Breast epithelium (tissue), 3 donors: Measurements from ENCODE around the gene ITGA2B.
A peak's percentile ranks its signal among the peaks of the same experiment; 100 is the strongest.

Source experiments
- POLR2A ChIP-seq: fragments of 450-650 bp; IDR thresholded peaks from one replicate; pipeline ENCODE4 v1.6.1; 2016; ENCODE audit warnings: antibody characterized with exemption, mild to moderate bottlenecking, moderate library complexity
- TF ChIP-seq, protein P1 (sequence below), 3 donors: fragments of 450-650 bp; IDR thresholded peaks; one replicate each; pipeline ENCODE4 v1.5.1; 2016 to 2017; ENCODE audit warnings: antibody characterized with exemption in 3 of 3, mild to moderate bottlenecking in 3 of 3, moderate library complexity in 3 of 3

DNA sequence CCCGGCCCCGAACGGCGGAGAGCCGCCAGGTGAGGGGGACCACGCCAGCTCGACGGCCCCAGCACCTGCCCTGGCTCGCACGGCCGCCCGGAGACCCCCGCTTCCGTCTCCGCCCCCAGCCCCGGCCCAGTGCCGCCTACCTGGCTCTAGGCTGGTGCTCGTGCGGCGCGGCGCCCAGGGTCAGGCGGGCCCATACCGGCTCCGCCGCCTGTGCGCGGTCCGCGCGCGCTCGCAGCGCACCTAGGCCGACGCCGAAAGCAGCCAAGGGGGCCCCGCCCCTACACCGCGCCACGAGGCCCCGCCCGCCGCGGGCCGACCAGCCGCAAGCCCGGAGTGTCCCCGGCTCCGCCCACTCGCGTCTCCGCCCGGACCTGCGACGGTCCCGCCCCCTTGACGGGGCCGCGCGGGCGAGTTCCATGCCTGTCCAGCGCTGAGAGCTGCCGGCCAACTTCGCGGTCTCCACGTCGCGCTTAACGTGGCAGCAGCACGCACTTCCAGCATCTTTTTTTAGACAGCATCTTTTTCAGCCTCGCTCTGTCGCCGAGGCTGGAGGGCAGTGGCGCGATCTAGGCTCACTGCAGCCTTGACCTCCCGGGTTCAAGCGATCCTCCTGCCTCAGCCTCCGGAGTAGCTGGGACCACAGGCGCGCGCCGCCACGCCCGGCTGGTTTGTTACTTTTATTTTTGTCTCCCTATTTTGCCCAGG lies 64.7 kb downstream of the ITGA2B start, which contains the start of gene SLC25A39:
- TF ChIP-seq, protein P1, sequence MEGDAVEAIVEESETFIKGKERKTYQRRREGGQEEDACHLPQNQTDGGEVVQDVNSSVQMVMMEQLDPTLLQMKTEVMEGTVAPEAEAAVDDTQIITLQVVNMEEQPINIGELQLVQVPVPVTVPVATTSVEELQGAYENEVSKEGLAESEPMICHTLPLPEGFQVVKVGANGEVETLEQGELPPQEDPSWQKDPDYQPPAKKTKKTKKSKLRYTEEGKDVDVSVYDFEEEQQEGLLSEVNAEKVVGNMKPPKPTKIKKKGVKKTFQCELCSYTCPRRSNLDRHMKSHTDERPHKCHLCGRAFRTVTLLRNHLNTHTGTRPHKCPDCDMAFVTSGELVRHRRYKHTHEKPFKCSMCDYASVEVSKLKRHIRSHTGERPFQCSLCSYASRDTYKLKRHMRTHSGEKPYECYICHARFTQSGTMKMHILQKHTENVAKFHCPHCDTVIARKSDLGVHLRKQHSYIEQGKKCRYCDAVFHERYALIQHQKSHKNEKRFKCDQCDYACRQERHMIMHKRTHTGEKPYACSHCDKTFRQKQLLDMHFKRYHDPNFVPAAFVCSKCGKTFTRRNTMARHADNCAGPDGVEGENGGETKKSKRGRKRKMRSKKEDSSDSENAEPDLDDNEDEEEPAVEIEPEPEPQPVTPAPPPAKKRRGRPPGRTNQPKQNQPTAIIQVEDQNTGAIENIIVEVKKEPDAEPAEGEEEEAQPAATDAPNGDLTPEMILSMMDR (IDR thresholded peaks at IDR 0.05): peak in 1 of 3 donors; percentile 11
- TF ChIP-seq POLR2A: peak; percentile 41
